ENCODE data around the gene CTRL.
"Not testable (repeated sequence)": the region's sequence is repeated elsewhere in the genome, so short reads cannot be mapped to it uniquely, and the experiment has no call there.

CTRL gene

DNA sequence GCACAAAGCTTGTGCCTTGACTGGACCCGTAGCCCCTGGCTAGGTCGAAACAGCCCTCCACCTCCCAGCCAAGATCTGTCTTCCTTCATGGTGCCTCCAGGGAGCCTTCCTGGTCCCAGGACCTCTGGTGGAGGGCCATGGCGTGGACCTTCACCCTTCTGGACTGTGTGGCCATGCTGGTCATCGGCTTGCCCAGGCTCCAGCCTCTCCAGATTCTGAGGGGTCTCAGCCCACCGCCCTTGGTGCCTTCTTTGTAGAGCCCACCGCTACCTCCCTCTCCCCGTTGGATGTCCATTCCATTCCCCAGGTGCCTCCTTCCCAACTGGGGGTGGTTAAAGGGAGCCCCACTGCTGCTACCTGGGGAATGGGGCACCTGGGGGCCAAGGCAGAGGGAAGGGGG, 3.5 kb downstream of the CTRL start:
- no peaks in the 10 kb centered on the region for H3K4me1 ChIP-seq (ENCODE audit: insufficient read depth, low read length)
- H3K9ac ChIP-seq (ENCODE audit: low read depth, low read length) = no peak overlapping the region

GRCh38 chr16:67927131-67927941, 4.3 kb downstream of the CTRL start:
- H3K36me3 ChIP-seq (ENCODE audit: insufficient read depth, low read length) = peaks cover under 1% of the 10 kb centered on the region; the same call in 1 of the 2 replicates
- H3K9ac ChIP-seq (ENCODE audit: low read depth, low read length) = no peak overlapping the region
- no peaks in the 10 kb centered on the region for H3K4me1 ChIP-seq (ENCODE audit: insufficient read depth, low read length)
- no peaks in the 10 kb centered on the region for H3K9me3 ChIP-seq (ENCODE audit: control insufficient read depth, insufficient read depth, low read length)

More for the DNA sequence above, 3.5 kb downstream of the CTRL start:
- Histone ChIP-seq H3K36me3 (ENCODE audit: insufficient read depth, low read length) (no peaks in the 10 kb centered on the region), H3K9me3 (ENCODE audit: control insufficient read depth, insufficient read depth, low read length) (no peaks in the 10 kb centered on the region)

DNA sequence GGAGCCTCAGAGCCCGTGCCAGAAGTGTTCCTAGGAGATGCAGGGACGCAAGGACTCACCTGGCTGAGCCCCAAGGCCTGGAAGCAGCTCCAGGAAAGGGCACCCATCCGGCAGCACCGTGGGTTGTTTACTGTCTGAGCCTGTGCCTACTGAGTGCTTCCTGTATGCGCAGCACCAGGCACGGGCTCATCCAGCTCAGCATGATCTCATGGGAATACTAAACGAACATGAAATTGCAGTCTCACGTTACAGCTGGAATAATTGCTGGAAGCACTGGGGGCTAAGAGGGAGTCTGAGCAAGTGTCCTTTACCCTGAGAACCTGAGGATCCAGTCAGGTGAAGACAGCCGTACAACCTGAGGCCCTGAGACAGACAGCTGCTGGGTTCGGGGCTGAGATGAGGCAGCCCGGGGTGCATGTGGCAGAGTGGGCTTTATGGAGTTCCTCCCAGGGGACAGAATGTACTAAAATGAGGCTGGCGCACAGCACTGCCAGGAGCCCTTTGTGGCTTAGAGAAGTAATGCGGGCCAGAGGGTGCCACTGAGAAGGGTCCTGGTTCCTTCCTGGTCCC, 5.4 kb downstream of the CTRL start:
- Histone ChIP-seq H3K36me3 (ENCODE audit: insufficient read depth, low read length) (peaks cover 7% of the 10 kb centered on the region), H3K4me1 (ENCODE audit: insufficient read depth, low read length) (no peaks in the 10 kb centered on the region), H3K9me3 (ENCODE audit: control insufficient read depth, insufficient read depth, low read length) (no peaks in the 10 kb centered on the region), H3K9ac (ENCODE audit: low read depth, low read length) (no peak overlapping the region)

- Histone ChIP-seq H3K9ac (ENCODE audit: low read depth, low read length) (no peak overlapping the region), H3K9me3 (ENCODE audit: control insufficient read depth, insufficient read depth, low read length) (no peaks in the 10 kb centered on the region), H3K4me1 (ENCODE audit: insufficient read depth, low read length) (no peaks in the 10 kb centered on the region), H3K36me3 (ENCODE audit: insufficient read depth, low read length) (peaks cover 7% of the 10 kb centered on the region)
Observed at GRCh38 chr16:67924140-67924906, 7.3 kb downstream of the CTRL start.

GRCh38 chr16:67923414-67924116, 8.1 kb downstream of the CTRL start:
- Histone ChIP-seq H3K9ac (ENCODE audit: low read depth, low read length) (no peak overlapping the region), H3K36me3 (ENCODE audit: insufficient read depth, low read length) (peaks cover 7% of the 10 kb centered on the region), H3K9me3 (ENCODE audit: control insufficient read depth, insufficient read depth, low read length) (no peaks in the 10 kb centered on the region), H3K4me1 (ENCODE audit: insufficient read depth, low read length) (no peaks in the 10 kb centered on the region)

DNA sequence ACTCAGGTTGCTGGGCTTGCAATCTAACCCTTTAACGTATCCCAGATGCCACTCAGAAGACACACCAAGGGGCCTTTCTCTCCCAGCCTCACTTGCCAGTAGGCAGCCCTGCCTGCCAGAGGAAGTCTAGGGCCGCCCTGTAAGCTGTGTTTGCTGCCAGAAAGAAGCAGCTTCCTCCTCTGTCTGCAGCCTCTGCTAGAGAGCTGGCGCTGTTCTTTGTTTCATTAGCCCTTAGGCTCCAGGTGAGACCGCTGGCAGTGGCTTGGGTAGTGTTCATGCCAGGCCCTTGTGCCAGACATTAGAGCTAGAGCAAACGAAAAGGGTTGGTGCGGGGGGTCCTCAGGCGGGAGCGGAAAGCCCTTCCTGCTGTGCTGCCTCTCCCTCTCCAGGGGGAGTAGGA, 8.9 kb downstream of the CTRL start:
- Histone ChIP-seq H3K9ac (ENCODE audit: low read depth, low read length) (no peak overlapping the region), H3K4me1 (ENCODE audit: insufficient read depth, low read length) (peaks cover under 1% of the 10 kb centered on the region; the same call in 1 of the 2 replicates), H3K36me3 (ENCODE audit: insufficient read depth, low read length) (peaks cover 7% of the 10 kb centered on the region), H3K9me3 (ENCODE audit: control insufficient read depth, insufficient read depth, low read length) (no peaks in the 10 kb centered on the region)

- peaks cover 6% of the 10 kb centered on the region; the same call in 1 of the 2 replicates for H3K4me1 ChIP-seq (ENCODE audit: insufficient read depth, low read length)
- H3K9me3 ChIP-seq (ENCODE audit: control insufficient read depth, insufficient read depth, low read length) = no peaks in the 10 kb centered on the region
- H3K9ac ChIP-seq (ENCODE audit: low read depth, low read length) = no peak overlapping the region
- peaks cover 7% of the 10 kb centered on the region for H3K36me3 ChIP-seq (ENCODE audit: insufficient read depth, low read length)
Observed at GRCh38 chr16:67922221-67922620, 9.4 kb downstream of the CTRL start.

GRCh38 chr16:67919622-67920221, 11.9 kb downstream of the CTRL start:
- H3K9ac ChIP-seq (ENCODE audit: low read depth, low read length) = no peak overlapping the region
- H3K36me3 ChIP-seq (ENCODE audit: insufficient read depth, low read length) = peaks cover 7% of the 10 kb centered on the region
- H3K4me1 ChIP-seq (ENCODE audit: insufficient read depth, low read length) = peaks cover 16% of the 10 kb centered on the region
- no peaks in the 10 kb centered on the region for H3K9me3 ChIP-seq (ENCODE audit: control insufficient read depth, insufficient read depth, low read length)

- no peaks in the 10 kb centered on the region for H3K9me3 ChIP-seq (ENCODE audit: control insufficient read depth, insufficient read depth, low read length)
- peaks cover 7% of the 10 kb centered on the region for H3K36me3 ChIP-seq (ENCODE audit: insufficient read depth, low read length)
- H3K9ac ChIP-seq (ENCODE audit: low read depth, low read length) = no peak overlapping the region
- peaks cover 17% of the 10 kb centered on the region for H3K4me1 ChIP-seq (ENCODE audit: insufficient read depth, low read length)
Observed at GRCh38 chr16:67917852-67918236, 13.8 kb downstream of the CTRL start.

DNA sequence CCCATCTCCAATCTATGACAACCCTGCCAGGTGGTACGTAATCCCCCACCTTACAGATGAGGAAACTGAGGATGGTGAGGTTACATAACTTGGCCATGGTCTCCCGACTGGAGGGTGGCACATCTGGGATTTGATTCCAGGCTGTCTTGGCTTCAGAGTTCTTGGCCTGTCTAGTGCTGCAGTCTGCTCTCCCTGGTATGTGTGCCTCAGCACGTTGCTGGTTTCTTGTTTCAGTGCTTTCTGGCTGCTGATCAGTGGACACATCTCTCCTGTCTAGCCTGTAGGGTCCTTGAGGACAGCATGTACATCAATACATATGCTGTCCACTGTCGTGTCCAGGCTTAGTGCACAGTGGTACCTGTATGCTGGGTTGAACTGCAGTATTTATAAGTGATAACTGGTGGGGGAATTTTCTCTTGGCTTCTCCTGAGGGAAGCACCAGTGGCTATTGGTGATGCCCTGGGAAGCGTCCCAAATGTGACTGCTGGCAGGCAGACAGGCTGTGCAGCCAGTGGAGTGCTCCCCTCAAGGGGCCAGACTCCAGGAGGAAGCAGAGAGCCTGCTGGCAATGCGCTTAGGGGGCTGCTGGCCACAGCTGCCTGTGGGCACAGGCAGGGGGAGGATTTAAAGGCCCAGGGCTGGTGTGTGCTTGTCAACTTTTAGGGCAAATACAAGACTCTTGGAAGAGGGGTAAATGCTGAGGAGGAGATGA, 14.4 kb downstream of the CTRL start:
- H3K36me3 ChIP-seq (ENCODE audit: insufficient read depth, low read length) = peaks cover 5% of the 10 kb centered on the region
- H3K4me1 ChIP-seq (ENCODE audit: insufficient read depth, low read length) = peaks cover 17% of the 10 kb centered on the region
- no peaks in the 10 kb centered on the region for H3K9me3 ChIP-seq (ENCODE audit: control insufficient read depth, insufficient read depth, low read length)
- H3K9ac ChIP-seq (ENCODE audit: low read depth, low read length) = no peak overlapping the region

DNA sequence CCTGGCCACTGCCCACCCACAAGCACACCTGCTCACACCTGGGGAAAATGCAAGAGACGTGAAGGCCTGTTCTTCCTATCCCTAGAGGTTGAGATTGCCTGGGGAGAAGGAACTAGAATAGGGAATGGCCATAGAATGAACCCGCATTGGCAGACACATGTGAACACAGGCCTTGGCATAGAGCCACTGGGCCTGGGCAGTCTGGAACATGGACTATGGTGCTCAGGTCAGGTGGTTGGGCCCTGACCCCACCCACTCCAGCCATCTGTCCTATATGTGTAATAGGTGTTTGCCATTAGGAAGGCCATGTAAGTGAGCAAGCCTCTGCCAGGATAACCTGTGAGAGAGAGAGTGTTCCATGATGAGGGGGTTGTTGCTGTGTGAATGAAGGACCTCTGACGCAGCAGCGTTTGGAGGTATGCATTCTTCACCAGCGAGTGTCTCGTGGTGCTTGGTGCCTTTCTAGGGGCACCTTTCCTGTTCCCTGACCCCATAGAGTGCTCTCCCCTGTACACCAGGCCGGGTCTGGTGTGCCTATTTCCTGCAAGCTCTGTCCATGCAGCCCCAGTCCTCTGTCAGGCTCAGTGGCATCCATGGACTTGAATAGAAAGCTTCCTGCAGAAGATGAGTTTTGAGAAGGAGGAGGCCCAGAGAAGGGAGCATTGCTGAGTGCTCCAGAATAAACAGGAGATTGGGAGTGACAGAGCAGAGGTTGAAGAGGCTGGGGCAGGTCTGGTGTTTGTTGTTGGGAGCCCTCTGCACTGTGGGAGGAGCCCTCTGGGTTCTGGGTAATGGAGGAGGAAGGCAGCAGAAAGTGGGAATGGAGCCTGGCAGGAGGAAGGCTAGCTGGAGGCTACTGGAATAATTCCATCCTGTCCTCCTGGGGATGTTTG, 15.6 kb downstream of the CTRL start:
- no peaks in the 10 kb centered on the region; the same call in 1 of the 2 replicates for H3K36me3 ChIP-seq (ENCODE audit: insufficient read depth, low read length)

GRCh38 chr16:67915496-67915769, 16.2 kb downstream of the CTRL start:
- H3K9me3 ChIP-seq (ENCODE audit: control insufficient read depth, insufficient read depth, low read length); H3K36me3 ChIP-seq (ENCODE audit: insufficient read depth, low read length); H3K9ac ChIP-seq (ENCODE audit: low read depth, low read length): not testable (repeated sequence)
- peaks cover 17% of the 10 kb centered on the region for H3K4me1 ChIP-seq (ENCODE audit: insufficient read depth, low read length)

More for the DNA sequence above, 15.6 kb downstream of the CTRL start:
- Histone ChIP-seq H3K9ac (ENCODE audit: low read depth, low read length) (no peak overlapping the region), H3K4me1 (ENCODE audit: insufficient read depth, low read length) (peaks cover 17% of the 10 kb centered on the region), H3K9me3 (ENCODE audit: control insufficient read depth, insufficient read depth, low read length) (no peaks in the 10 kb centered on the region)

Data from ES-I3 (cell line).